NCI-H1105 (cell line): Measurements from ENCODE around the gene ZNRD2.

Experiments used
- DNase-seq: peaks from one replicate; lab custom pipeline; 2025; lab: John Stamatoyannopoulos, UW

ZNRD2 gene

GRCh38 chr11:65588199-65589054 is 18.1 kb downstream of the ZNRD2 start:
- DNase-seq, result no peak

- DNase-seq, result no peak
Measured at GRCh38 chr11:65589444-65590239, 19.4 kb downstream of the ZNRD2 start.

- no peak for DNase-seq
Measured at GRCh38 chr11:65590240-65590738, 20.0 kb downstream of the ZNRD2 start.

- no peak for DNase-seq
Measured at GRCh38 chr11:65591939-65592857, 21.9 kb downstream of the ZNRD2 start.

- DNase-seq, result peak; percentile 59
Measured at GRCh38 chr11:65592858-65593517, 22.7 kb downstream of the ZNRD2 start.

GRCh38 chr11:65593518-65594414 is 23.5 kb downstream of the ZNRD2 start:
- no peak for DNase-seq

- no peak for DNase-seq
Measured at GRCh38 chr11:65595131-65595530, 24.9 kb downstream of the ZNRD2 start.

GRCh38 chr11:65595543-65596281 is 25.4 kb downstream of the ZNRD2 start, which contains the start of gene KCNK7:
KCNK7 (minus strand) TSS chr11:65595800; CDS start chr11:65595772, 28 bp downstream.
- DNase-seq, result no peak

- DNase-seq, result no peak
Measured at GRCh38 chr11:65596520-65596919, 26.2 kb downstream of the ZNRD2 start.

GRCh38 chr11:65598258-65598699 is 28.0 kb downstream of the ZNRD2 start:
- no peak for DNase-seq

GRCh38 chr11:65599216-65599954 is 29.1 kb downstream of the ZNRD2 start:
- DNase-seq, result no peak

GRCh38 chr11:65599955-65600246 is 29.6 kb downstream of the ZNRD2 start:
- DNase-seq, result no peak

- no peak for DNase-seq
Measured at GRCh38 chr11:65604258-65604657, 34.0 kb downstream of the ZNRD2 start.

- no peak for DNase-seq
Measured at GRCh38 chr11:65606876-65607613, 36.8 kb downstream of the ZNRD2 start.

GRCh38 chr11:65607614-65608426 is 37.5 kb downstream of the ZNRD2 start:
- no peak for DNase-seq

GRCh38 chr11:65609229-65609628 is 39.0 kb downstream of the ZNRD2 start:
- no peak for DNase-seq

GRCh38 chr11:65609665-65610064 is 39.4 kb downstream of the ZNRD2 start:
- DNase-seq, result no peak
